ENCODE data around the gene HLA-DRA. TPM values are rescaled to one million over a fixed set of nuclear protein-coding genes. Genes with fewer than 3 reads are reported as not detected.

Gene HLA-DRA
- total and polyA plus RNA-seq, 2 of the 8 experiments (the other 6 are each of a cell fraction or from before 2014, with no cell fraction given) = 5.0 to 6.2 TPM

GRCh38 chr6:32488083-32488482 lies 48.4 kb downstream of the HLA-DRA start:
- Histone ChIP-seq H3K9ac (replicated peaks in 1 of 4; ENCODE audit: extremely low read depth in 1 of 4, low read depth in 3 of 4, low read length in 3 of 4) (no peak overlapping the region), H3K14ac (ENCODE audit: insufficient read length) (no peak overlapping the region), H2BK20ac (ENCODE audit: low read length) (no peak overlapping the region), H4K5ac (ENCODE audit: insufficient read length, low read depth, low read length) (no peak overlapping the region), H4K91ac (replicated peaks; ENCODE audit: insufficient read length, low read length) (no peak overlapping the region), H2BK15ac (ENCODE audit: low read length) (no peak overlapping the region), H2BK120ac (replicated peaks; ENCODE audit: low read depth, low read length) (no peak overlapping the region), H4K8ac (ENCODE audit: extremely low read depth, insufficient read depth, low read length) (no peak overlapping the region), H3K27me3 (replicated peaks in 1 of 4; ENCODE audit: control insufficient read depth in 3 of 4, extremely low read depth in 1 of 4, insufficient read depth in 3 of 4, low read length in 3 of 4) (no peaks in the 10 kb centered on the region), H3K4me3 (ENCODE audit: extremely low read depth in 1 of 4, insufficient read depth in 2 of 4, low read depth in 3 of 4, low read length in 4 of 4) (no peak overlapping the region), H3K4me1 (replicated peaks in 1 of 4; ENCODE audit: control insufficient read depth in 3 of 4, insufficient read depth in 4 of 4, low read length in 3 of 4) (no peaks in the 10 kb centered on the region), H3K18ac (ENCODE audit: extremely low read depth, low read length) (no peak overlapping the region), H3K23ac (ENCODE audit: insufficient read length) (no peak overlapping the region), H3K27ac (ENCODE audit: low read depth, low read length) (no peak overlapping the region), H3K9me3 (ENCODE audit: insufficient read depth in 2 of 2, low read depth in 1 of 2, low read length in 1 of 2) (no peaks in the 10 kb centered on the region), H3K79me2 (ENCODE audit: control insufficient read depth in 1 of 2, insufficient read depth in 2 of 2, low read length in 2 of 2) (no peaks in the 10 kb centered on the region), H2AK5ac (ENCODE audit: low read depth, low read length) (no peak overlapping the region), H2BK12ac (ENCODE audit: low read depth, low read length) (no peak overlapping the region), H2BK5ac (ENCODE audit: low read depth, low read length) (no peak overlapping the region), H3K36me3 (ENCODE audit: control insufficient read depth in 2 of 4, insufficient read depth in 4 of 4, low read length in 3 of 4) (no peaks in the 10 kb centered on the region), H3K4me2 (ENCODE audit: insufficient read depth in 1 of 2, low read depth in 2 of 2, low read length in 2 of 2) (no peak overlapping the region), H4K20me1 (replicated peaks in 1 of 2; ENCODE audit: control insufficient read depth in 1 of 2, insufficient read depth in 2 of 2, low read length in 2 of 2) (no peaks in the 10 kb centered on the region), H3K4ac (replicated peaks; ENCODE audit: insufficient read length, low read depth, low read length) (no peak overlapping the region), H3K56ac (replicated peaks; ENCODE audit: insufficient read length, low read depth, low read length) (no peak overlapping the region), H3K23me2 (ENCODE audit: low read depth, low read length) (no peaks in the 10 kb centered on the region), H3K79me1 (ENCODE audit: low read depth, low read length) (no peaks in the 10 kb centered on the region), H2AFZ (ENCODE audit: low read length) (no peak overlapping the region)
- FAIRE-seq = no peak
- WGBS, 2 experiments (ENCODE audit: extremely low coverage in 1 of 2, insufficient coverage in 1 of 2, insufficient read length in 1 of 2, insufficient replicate concordance in 2 of 2, low coverage in 1 of 2, low lambda C conversion rate in 2 of 2, missing lambda C conversion rate in 1 of 2) = 90% methylated on average over 1 of the region's 1 CpG; no CpG with 5 or more reads in 1 of the 2 experiments
- CTCF ChIA-PET (ENCODE audit: partially characterized antibody) = no interaction called here
- POLR2A ChIA-PET (ENCODE audit: partially characterized antibody) = no interaction called here
- DNase-seq (ENCODE audit: low read depth in 1 of 2, low spot score in 2 of 2) = no peak
- no peak for TF ChIP-seq KDM1A (IDR thresholded peaks at IDR 0.05; ENCODE audit: borderline replicate concordance, low read length)
- TF ChIP-seq CHD1 (IDR thresholded peaks at IDR 0.05; ENCODE audit: low read depth, low read length) = no peak
- no peak for TF ChIP-seq SP1 (IDR thresholded peaks at IDR 0.05; ENCODE audit: low read depth, low read length)
- no peak for TF ChIP-seq USF2 (IDR thresholded peaks at IDR 0.05; ENCODE audit: low read length)
- TF ChIP-seq RNF2 (IDR thresholded peaks at IDR 0.05; ENCODE audit: borderline replicate concordance, low read depth, low read length, missing control alignments, poor library complexity, severe bottlenecking) = no peak
- TF ChIP-seq SAP30 (IDR thresholded peaks at IDR 0.05; ENCODE audit: insufficient read depth, insufficient replicate concordance, low read length) = no peak
- no peak for TF ChIP-seq RFX5 (IDR thresholded peaks at IDR 0.05; ENCODE audit: borderline replicate concordance, low read depth, low read length)
- TF ChIP-seq PHF8 (conservative IDR thresholded peaks at IDR 0.05; ENCODE audit: low read depth, low read length) = no peak
- TF ChIP-seq SP2 (IDR thresholded peaks at IDR 0.05; ENCODE audit: low read length) = no peak
- TF ChIP-seq, protein P1, sequence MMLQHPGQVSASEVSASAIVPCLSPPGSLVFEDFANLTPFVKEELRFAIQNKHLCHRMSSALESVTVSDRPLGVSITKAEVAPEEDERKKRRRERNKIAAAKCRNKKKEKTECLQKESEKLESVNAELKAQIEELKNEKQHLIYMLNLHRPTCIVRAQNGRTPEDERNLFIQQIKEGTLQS (IDR thresholded peaks at IDR 0.05; ENCODE audit: insufficient read depth, low read depth, low read length) = no peak
- TF ChIP-seq CTBP2 (IDR thresholded peaks at IDR 0.05; ENCODE audit: borderline replicate concordance, insufficient read depth, insufficient read length, low read length) = no peak
- TF ChIP-seq HDAC2 (IDR thresholded peaks at IDR 0.05; ENCODE audit: borderline replicate concordance in 1 of 2, low read depth in 2 of 2, low read length in 2 of 2) = no peak

Measured in H1 (cell line).